ENCODE results near the gene ADRB2. TPM values are rescaled to one million over a fixed set of nuclear protein-coding genes. Genes with fewer than 3 reads are reported as not detected.

Gene ADRB2
- total RNA-seq, 1 donor from 2014 or later: 2.6 TPM

DNA sequence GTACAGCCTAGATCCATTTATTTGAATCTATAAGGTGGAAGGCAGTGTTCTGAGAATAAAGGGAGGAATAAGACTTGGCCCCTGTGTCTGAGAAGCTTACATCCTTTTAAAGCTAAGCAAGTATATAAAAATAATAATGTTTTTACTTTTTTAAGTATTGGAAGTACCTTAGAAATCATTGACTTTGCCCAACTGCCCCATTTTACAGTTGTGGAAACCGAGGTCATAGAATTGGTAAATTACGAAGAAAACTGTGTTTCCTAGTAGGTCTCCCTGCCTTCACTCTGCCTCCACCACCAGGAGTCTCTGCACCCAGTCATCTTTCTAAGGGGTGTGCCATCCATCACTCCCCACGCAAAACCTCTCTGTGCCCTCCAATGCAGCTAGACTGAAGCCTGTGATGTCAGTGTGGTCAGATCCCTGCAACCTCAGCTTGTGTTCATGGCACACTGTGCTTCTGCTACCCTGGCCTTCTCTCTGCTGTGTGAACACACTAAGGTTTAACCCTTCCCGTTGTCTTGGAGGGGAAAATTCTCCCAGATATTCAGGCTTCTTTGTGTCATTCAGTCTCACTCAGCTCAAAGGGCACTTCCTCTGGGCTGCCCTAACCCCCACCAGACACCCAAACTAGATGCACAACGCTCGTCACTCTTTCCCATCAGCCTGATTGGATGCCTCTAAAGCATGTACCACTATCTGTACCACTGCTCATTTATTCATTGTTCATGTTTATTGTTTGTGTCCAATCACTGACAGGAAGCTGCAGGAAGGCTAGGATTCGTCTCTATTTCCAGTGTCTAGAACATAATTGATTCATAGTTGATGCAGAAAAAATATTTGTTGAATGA, 18.2 kb downstream of the ADRB2 start:
- TF ChIP-seq, protein P1, sequence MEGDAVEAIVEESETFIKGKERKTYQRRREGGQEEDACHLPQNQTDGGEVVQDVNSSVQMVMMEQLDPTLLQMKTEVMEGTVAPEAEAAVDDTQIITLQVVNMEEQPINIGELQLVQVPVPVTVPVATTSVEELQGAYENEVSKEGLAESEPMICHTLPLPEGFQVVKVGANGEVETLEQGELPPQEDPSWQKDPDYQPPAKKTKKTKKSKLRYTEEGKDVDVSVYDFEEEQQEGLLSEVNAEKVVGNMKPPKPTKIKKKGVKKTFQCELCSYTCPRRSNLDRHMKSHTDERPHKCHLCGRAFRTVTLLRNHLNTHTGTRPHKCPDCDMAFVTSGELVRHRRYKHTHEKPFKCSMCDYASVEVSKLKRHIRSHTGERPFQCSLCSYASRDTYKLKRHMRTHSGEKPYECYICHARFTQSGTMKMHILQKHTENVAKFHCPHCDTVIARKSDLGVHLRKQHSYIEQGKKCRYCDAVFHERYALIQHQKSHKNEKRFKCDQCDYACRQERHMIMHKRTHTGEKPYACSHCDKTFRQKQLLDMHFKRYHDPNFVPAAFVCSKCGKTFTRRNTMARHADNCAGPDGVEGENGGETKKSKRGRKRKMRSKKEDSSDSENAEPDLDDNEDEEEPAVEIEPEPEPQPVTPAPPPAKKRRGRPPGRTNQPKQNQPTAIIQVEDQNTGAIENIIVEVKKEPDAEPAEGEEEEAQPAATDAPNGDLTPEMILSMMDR (conservative IDR thresholded peaks at IDR 0.05; ENCODE audit: low read depth, low read length): no peak
- H3K4me3 ChIP-seq (ENCODE audit: low read depth, low read length): no peak overlapping the region
- no peak for DNase-seq (ENCODE audit: low read depth)

DNA sequence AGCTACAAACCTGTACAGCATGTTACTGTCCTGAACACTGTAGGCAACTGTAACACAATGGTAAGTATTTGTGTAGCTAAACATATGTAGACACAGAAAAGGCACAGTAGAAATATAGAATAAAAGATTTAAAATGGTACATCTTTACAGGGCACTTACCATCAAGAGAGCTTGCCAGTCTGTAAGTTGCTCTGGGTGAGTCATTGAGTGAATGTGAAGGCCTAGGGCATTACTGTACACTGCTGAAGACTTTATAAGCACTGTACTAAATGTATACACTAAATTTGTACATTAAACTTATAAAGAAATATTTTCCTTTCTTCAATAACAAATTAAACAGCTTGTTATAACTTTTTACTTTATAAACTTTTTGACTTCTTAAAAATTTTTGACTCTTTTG, 20.5 kb downstream of the ADRB2 start:
- no peak overlapping the region for H3K4me3 ChIP-seq (ENCODE audit: low read depth, low read length)
- TF ChIP-seq, protein P1 (conservative IDR thresholded peaks at IDR 0.05; ENCODE audit: low read depth, low read length): no peak
- DNase-seq (ENCODE audit: low read depth): no peak

DNA sequence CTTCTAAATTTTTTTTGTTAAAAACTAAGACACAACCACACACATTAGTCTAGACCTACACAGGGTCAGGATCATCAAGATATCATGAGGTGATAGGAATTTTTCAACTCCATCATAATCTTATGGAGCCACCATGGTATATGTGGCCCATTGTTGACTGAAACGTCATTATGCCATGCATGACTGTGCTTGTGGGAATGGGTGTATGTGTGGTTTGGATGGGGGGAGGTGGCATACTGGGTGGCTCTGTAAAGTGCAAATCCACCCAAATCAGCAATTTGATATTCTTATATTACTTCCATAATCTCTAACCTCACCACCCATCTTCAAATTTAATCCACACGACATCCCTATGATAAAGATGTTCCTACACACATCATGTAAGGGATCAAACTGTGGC, 21.0 kb downstream of the ADRB2 start:
- DNase-seq (ENCODE audit: low read depth): no peak
- TF ChIP-seq, protein P1 (conservative IDR thresholded peaks at IDR 0.05; ENCODE audit: low read depth, low read length): no peak
- H3K4me3 ChIP-seq (ENCODE audit: low read depth, low read length): no peak overlapping the region

DNA sequence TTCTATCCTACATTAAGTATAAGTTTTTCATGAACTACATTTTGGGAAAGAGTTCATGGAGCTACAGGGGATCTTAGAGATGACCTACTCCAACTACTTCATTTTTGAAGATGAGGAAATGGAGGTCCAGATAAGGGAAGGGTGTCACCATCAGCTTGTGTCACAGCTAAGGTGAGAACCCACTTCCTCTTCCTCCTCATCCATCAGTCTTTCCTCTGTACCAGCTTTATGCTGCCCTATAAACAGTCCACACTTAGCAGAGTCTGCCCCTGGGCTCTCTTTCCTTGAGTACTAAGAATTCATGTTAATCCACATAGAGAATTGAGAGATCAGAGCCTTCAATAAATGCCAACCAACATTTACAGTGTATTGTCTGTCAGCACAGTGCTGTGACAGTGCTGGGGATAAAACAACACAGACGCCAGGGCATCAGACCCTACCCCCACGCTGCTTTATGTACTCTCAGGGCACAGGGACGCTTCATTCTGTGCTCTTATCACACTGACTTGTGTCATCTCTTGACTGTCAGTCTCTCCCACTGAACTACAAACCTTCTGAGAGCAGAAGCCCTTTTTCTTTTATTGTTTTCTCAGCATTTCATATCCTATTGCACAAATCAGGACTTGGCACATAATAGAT, 22.1 kb downstream of the ADRB2 start:
- TF ChIP-seq, protein P1 (conservative IDR thresholded peaks at IDR 0.05; ENCODE audit: low read depth, low read length): no peak
- no peak overlapping the region for H3K4me3 ChIP-seq (ENCODE audit: low read depth, low read length)
- DNase-seq (ENCODE audit: low read depth): no peak

DNA sequence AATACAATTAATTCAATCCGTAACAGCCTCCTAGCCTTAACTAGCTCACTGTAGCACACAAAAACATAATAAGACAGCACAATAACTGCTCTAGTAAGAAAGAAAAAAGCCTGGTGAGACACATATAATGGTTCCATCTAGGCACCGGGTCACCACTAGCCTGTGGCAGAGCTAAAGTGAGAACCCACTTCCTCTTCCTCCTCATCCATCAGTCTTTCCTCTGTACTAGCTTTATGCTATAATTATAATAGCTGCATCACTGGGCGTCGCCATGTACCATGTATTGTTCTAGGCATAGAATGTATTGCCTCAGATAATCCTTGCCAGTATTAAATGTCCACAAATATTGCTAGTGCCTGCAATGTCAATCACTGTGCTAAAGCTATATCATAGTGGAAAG, 23.1 kb downstream of the ADRB2 start:
- TF ChIP-seq, protein P1 (conservative IDR thresholded peaks at IDR 0.05; ENCODE audit: low read depth, low read length): no peak
- DNase-seq (ENCODE audit: low read depth): no peak
- no peak overlapping the region for H3K4me3 ChIP-seq (ENCODE audit: low read depth, low read length)

DNA sequence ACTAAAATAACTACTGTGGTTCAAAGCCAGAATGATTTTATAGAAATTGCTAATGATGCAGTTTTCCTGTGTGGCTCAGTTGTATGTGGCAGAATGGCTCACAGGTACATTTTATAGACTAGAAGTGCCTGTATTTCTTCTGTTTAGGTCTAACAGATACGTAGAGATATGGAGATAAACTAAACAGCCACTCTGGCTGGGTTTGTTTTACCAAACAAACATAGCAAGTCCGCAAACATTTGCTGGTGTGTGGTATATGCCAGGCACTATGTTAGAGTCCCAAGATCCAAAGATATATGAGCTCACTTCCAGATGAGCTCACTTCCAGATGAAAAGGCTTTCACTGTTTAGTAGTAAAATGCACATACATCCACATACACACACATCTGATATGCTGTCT, 24.4 kb downstream of the ADRB2 start:
- TF ChIP-seq, protein P1 (conservative IDR thresholded peaks at IDR 0.05; ENCODE audit: low read depth, low read length): no peak
- H3K4me3 ChIP-seq (ENCODE audit: low read depth, low read length): no peak overlapping the region
- DNase-seq (ENCODE audit: low read depth): no peak
